Cardiac septum (tissue), 1 donor: ENCODE results near the gene RSRC1. TPM values are rescaled to one million over a fixed set of nuclear protein-coding genes. Genes with fewer than 3 reads are reported as not detected.

Experiments
- DNase-seq: peaks from one replicate; pipeline ENCODE4 v3.0.0-alpha.2; 2020; ENCODE audit warnings: low spot score
- intact Hi-C: fragments of 100-400 bp; cut with DNase I; formaldehyde crosslinking; loops from one replicate; pipeline ENCODE4 v1.14.0; 2022
- total RNA-seq: library from RNA; stranded (reverse); fragmentation: NEBNext Ultra II Directional; extraction: Animal tissue kit (Norgen Biotek cat#: 25700); gene quantifications from one replicate; pipeline ENCODE4 v1.2.1, GENCODE V29; 2021
- donor health status: DM: no; HTN: no; CAD: no.

RSRC1 gene
- total RNA-seq, 1 donor from 2014 or later = 21.4 TPM

GRCh38 chr3:158098834-158099424 lies 11.0 kb upstream of the RSRC1 start:
- intact Hi-C loops = no loop called here
- no peak for DNase-seq

DNA sequence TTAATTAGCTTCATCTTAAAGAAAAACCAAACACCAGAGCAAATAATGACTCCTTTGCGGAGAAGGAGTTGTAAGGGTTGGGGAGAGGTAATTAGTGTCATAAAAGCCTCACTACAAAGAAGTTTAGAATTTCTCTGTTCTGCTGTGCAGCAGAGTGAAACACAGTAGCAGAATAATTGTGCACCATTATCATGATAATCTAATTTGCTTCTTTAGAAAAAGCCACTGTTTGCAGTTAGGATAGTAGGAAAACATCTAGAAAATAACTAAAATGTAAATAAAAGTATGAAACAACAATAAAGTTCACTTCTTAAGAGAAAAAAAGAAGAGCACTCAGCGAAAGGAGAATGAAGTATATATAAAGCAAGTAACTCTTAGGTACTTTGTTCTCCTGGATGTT lies 9.2 kb upstream of the RSRC1 start:
- no peak for DNase-seq
- intact Hi-C loops = loop anchor here (10.0 kb wide), 2 partner anchors 334 to 704 kb away; partner anchors contain the start of gene MFSD1

DNA sequence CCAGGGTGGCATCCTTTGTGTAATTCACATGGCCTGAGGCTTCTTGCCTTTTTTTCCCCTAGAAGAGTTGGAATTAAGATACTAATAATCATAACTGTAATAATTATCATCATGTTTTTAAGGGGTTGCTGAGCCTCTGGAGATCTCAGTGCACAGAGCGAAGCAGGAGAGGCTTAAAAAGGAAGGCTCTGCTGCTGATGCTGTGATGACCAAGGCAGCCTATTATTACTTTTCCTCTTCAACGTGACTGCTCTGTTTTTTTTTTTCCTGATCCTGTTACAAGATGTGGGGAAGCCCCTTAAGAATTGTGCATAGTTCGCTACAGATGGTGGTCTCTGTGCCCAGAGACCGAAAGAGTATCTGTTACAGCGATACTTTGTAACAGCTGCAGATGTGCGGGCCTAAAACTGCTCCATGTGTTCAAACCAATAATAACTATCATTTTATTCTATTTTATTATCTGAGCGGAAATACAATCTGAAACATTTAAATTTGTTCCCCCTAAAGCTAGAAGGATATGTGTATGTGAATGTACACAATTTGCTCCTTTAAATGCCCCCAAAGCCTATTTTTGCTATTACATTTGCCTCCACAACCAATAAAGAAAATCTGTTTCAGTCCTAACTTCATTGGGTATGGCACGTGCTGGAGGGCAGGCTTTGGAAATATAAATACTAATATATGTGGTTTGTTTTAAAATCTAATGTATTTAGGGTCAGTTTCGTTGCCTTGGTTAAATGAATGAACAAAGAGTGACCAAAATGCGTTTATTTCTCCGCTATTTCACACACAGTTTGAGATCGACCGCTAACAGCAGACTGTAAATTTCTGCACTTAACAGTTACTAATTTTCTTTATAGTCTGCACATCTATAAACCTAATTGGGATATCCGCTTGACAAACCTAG lies 8.3 kb upstream of the RSRC1 start:
- DNase-seq = no peak
- intact Hi-C loops = loop anchor here (10.0 kb wide), 2 partner anchors 333 to 703 kb away; partner anchors contain the start of gene MFSD1

GRCh38 chr3:158102242-158103080 lies 7.4 kb upstream of the RSRC1 start:
- intact Hi-C loops = loop anchor here (10.0 kb wide), 2 partner anchors 332 to 702 kb away; partner anchors contain the start of gene MFSD1
- no peak for DNase-seq

DNA sequence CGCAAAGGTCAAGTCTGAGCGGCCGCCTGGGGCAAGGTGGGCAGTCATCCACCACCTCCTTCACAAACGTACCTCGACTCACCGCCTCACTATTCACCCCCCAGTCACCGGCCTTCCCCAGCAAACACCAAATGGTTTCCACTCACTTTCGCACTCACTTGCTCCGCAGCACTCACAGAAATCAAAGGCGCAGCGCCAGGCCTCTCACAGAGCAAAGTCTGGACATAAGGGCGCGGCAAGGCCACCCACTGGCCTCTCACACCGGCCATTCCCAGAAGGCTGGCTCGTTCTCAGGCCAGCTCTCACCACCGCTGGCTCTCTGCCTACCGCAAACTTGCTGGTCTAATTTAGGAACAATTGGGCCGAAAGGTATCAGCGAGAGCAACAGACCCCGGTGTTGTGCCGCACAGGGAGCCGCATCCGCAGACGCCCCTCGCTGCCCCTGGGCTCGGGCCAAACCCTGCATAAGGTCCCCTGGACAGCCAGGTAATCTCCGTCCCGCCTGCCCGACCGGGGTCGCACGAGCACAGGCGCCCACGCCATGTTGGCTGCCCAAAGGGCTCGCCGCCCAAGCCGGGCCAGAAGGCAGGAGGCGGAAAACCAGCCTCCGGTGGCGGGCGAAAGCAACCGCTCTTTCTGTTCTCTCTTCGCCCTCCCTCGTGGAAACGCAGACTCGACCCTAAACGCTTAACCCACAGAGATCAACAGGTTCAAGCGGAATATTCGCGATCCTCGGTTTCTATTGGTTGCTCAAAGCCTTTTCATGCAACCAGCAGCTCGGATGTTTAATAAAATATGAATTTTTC lies 6.6 kb upstream of the RSRC1 start:
- intact Hi-C loops = loop anchor here (10.0 kb wide), 2 partner anchors 332 to 702 kb away; partner anchors contain the start of gene MFSD1

DNA sequence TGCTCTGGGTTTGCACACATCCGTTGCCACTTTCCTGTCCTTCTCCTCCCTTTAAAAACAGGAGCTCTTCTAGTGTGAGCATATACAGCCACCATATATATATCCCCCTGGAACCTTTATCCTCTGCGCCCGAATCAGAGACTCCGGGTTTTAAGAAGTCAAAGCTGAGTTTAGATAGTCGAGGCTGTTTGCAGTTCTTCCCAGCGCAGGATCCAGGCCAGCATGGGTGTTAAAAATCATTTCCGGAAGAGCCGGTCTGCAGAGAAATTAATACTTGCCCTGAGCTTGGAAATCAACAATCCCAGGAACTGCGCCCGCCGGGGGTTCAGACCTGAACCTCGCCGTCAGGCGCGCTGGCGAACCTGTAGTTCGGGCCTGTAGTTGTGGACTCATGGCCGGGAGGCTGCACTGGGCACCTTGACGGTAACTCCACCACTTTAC lies 6.0 kb upstream of the RSRC1 start:
- no peak for DNase-seq
- intact Hi-C loops = loop anchor here (10.0 kb wide), 2 partner anchors 331 to 701 kb away; partner anchors contain the start of gene MFSD1

More for the DNA sequence above, 6.6 kb upstream of the RSRC1 start:
- DNase-seq = no peak

DNA sequence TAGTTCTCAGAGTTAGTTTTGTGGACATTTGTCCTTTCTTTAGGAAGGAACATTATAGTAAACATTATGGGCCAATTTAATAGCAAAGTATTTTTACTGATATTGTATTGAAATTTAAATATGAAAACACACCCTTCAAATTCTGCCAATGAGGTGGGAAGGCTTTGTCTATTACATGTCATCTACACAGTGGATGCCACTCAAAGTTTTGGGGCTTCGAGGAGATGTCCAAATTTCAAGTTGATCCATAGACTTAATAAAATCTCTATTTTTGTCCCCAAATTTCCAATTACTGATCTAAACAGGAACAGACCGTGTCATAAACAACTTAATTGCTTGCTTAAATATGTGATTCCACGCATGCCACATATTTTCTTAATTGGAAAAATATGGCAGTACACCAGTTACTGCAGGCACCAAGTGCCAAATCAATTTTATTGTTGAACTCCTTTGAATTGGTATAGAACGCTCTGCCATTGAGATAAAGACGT lies 5.4 kb upstream of the RSRC1 start:
- DNase-seq = no peak
- intact Hi-C loops = loop anchor here (10.0 kb wide), 2 partner anchors 330 to 700 kb away; partner anchors contain the start of gene MFSD1

GRCh38 chr3:158105119-158105709 lies 4.7 kb upstream of the RSRC1 start:
- intact Hi-C loops = loop anchor here (10.0 kb wide), 2 partner anchors 330 to 700 kb away; partner anchors contain the start of gene MFSD1

DNA sequence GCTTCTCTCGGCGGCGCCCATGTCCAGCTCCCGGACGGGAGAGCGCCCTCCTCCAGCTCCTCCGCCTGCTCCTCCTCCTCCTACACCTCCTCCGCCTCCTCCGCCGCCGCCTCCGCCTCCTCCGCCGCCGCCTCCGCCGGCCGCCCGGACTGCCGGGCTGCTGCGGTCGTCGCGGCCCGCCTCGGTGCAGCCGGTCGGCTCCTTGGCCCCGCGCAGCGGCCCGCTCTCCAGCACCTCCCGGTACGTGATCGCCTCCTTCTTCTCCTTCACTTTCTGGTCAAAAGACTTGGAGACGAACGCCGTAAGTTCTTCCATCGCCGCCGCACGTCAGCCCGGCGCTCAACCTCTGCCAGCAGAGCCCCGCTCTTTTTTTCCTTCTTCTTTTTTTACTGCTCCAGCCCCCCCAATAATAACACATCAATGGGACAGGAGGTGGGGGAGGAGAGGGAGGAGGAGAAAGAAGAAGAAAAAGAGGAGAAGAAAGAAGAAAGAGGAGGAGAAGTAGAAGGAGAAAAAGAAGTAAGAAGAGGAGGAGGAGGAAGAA lies 4.1 kb upstream of the RSRC1 start:
- DNase-seq = no peak
- intact Hi-C loops = loop anchor here (10.0 kb wide), 2 partner anchors 329 to 699 kb away; partner anchors contain the start of gene MFSD1

More at GRCh38 chr3:158105119-158105709, 4.7 kb upstream of the RSRC1 start:
- DNase-seq = no peak

DNA sequence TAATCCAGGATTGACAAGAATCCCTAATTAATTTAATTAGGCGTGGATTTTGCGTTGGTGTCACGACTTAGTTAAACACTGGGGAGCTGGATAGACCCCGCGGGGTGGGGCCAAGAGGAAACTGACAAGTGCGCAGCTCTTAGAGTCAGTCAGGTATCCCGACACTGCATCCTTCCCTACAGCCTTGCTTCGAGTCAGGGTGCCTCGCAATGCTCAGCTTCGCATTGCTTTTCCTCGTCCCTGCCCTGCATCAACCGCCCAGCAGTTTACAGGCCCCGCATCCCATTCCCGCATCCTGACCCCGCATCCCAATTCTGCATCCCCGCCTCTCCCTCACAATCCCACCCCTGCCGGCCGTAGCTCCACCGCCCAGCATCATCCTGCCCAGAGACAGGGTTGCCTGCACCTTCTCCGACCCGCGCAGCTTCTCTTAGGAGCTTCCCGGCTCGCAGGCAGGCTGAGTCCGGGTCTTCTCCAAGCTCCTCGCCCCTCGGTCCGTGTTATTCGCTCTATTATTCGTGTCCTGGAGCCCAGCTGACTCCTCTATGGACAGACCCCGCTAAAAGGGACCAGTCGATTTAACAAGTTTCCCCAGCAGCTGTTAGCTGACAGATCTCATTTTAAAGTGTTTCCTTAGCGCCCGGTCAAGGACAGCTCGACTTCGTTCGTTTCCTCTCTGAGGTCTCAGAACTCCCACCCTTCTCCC lies 3.0 kb upstream of the RSRC1 start:
- intact Hi-C loops = loop anchor here (10.0 kb wide), 2 partner anchors 328 to 698 kb away; partner anchors contain the start of gene MFSD1
- DNase-seq = no peak

- intact Hi-C loops = loop anchor here (10.0 kb wide), 2 partner anchors 327 to 697 kb away; partner anchors contain the start of gene MFSD1
- DNase-seq = no peak
Measured at GRCh38 chr3:158107605-158108444, 2.1 kb upstream of the RSRC1 start.

- no peak for DNase-seq
- intact Hi-C loops = loop anchor here (10.0 kb wide), 2 partner anchors 326 to 696 kb away; partner anchors contain the start of gene MFSD1
Measured at GRCh38 chr3:158108445-158108985, 1.4 kb upstream of the RSRC1 start.

GRCh38 chr3:158109295-158109803 lies 540 bp upstream of the RSRC1 start:
- DNase-seq = no peak
- intact Hi-C loops = loop anchor here (10.0 kb wide), 2 partner anchors 325 to 695 kb away; partner anchors contain the start of gene MFSD1

DNA sequence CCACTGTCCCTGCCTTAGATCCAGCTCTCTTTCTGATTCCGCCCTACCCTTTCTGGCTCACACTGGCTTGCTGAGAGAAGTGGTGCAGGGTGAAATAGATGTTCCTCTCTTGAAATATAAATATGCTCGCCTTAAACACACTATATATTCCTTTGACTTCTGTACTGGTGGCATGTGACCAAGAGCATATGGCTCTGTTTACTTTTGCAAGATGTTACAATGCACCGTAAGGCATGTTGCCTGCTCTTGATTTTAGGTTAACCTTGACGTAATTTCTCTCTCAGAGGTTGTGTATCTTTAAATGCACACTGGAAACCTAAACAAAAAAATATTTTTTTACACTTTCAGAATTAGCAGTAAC lies 749 bp downstream of the RSRC1 start:
- DNase-seq = no peak
- intact Hi-C loops = no loop called here

DNA sequence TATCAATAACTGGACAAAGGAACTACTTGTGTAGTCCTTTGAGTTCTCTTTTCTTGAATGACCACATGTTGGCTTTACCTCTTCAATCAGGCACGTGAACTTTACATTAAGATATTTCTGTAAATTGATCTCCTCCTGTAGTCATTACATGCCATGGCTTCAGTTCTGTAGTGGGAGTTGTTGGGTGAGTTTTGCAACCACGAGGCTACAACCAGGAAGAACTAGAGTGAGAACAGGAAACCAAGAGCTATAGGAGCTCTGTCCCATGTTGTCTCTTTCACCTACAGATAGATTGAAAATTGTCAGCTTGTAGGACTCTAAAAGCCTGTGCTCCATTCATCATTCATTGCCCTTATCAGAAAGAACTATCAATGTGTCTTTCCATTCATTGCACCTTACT lies 2.0 kb downstream of the RSRC1 start:
- DNase-seq = no peak
- intact Hi-C loops = no loop called here
